Kidney (tissue), 14 donors: ENCODE data around the gene CCNG2. TPM values are rescaled to one million over a fixed set of nuclear protein-coding genes. Genes with fewer than 3 reads are reported as not detected.

Source experiments
- DNase-seq, 5 donors: peaks; one replicate each; pipeline ENCODE4 v3.0.0-alpha.2; 2013 to 2020
- FAIRE-seq: peaks from 2 replicates; lab custom pipeline; 2012; peaks lifted over from hg19 to GRCh38; lab: Jason Lieb, UNC
- H3K27ac ChIP-seq, 2 donors: one replicate each; pipeline ENCODE4 v1.7.0; 2013; ENCODE audit warnings: low read depth in 2 of 2, low read length in 2 of 2, inconsistent platforms in 1 of 2
- H3K27me3 ChIP-seq: one replicate; pipeline ENCODE4 v1.7.1; 2013; ENCODE audit warnings: low read length, inconsistent platforms; ENCODE audit not compliant: control insufficient read depth, insufficient read depth
- H3K36me3 ChIP-seq, 3 donors: one replicate each; pipeline versions ENCODE4 v1.7.0 to v1.7.1; 2013; ENCODE audit warnings: low read length in 3 of 3, control low read depth in 1 of 3, inconsistent platforms in 1 of 3; ENCODE audit not compliant: insufficient read depth in 3 of 3, control insufficient read depth in 2 of 3
- H3K4me1 ChIP-seq, 3 donors: one replicate each; pipeline versions ENCODE4 v1.7.0 to v1.7.1; 2013; ENCODE audit warnings: low read length in 3 of 3, inconsistent platforms in 1 of 3, low read depth in 1 of 3; ENCODE audit not compliant: control insufficient read depth in 2 of 3, insufficient read depth in 2 of 3
- H3K4me3 ChIP-seq, 3 donors: one replicate each; pipeline versions ENCODE4 v1.7.0 to v1.8.1; 2013; ENCODE audit warnings: low read length in 3 of 3, control low read depth in 1 of 3, inconsistent platforms in 1 of 3
- H3K9ac ChIP-seq, 3 donors: one replicate each; pipeline versions ENCODE4 v1.7.0 to v1.7.1; 2013; ENCODE audit warnings: low read length in 3 of 3, control low read depth in 1 of 3, inconsistent platforms in 1 of 3
- H3K9me3 ChIP-seq, 3 donors: one replicate each; pipeline versions ENCODE4 v1.7.0 to v1.7.1; 2013; ENCODE audit warnings: low read length in 3 of 3, control low read depth in 1 of 3, inconsistent platforms in 1 of 3; ENCODE audit not compliant: control insufficient read depth in 2 of 3, insufficient read depth in 1 of 3
- CTCF ChIP-seq: IDR thresholded peaks from 3 replicates; pipeline ENCODE4 v1.5.1; 2012; ENCODE audit warnings: mild to moderate bottlenecking, moderate library complexity, borderline replicate concordance; ENCODE audit not compliant: insufficient read depth; ENCODE audit errors: extremely low read depth
- intact Hi-C: fragments of 100-400 bp; cut with DNase I; formaldehyde crosslinking; loops from one replicate; pipeline ENCODE4 v1.11.1; 2022
- polyA plus RNA-seq: library from polyadenylated mRNA; stranded (reverse); fragments of 350-450 nt; fragmentation: Illumina TruSeq; extraction: RNeasy Lipid Tissue Mini Kit (QIAGEN cat#74804); gene quantifications from one replicate; pipeline ENCODE4 v1.2.3, GENCODE V29; 2014; ENCODE audit warnings: low read depth, low replicate concordance; ENCODE audit not compliant: insufficient read depth
- total RNA-seq: library from RNA; stranded (reverse); fragmentation: NEBNext Ultra II Directional; extraction: Animal tissue kit (Norgen Biotek cat#: 25700); gene quantifications from one replicate; pipeline ENCODE4 v1.2.1, GENCODE V29; 2021
- donor health status: control.
- donor health status: control.
- donor health status: control.
- donor health status: control.
- donor health status: control.
- donor health status: DM: yes; HTN: yes; CAD: no.
- donor health status: Normal renal cell carcinoma (clear cell type).

The CCNG2 gene
- total and polyA plus RNA-seq, 2 donors from 2014 or later: 26.4 to 75.8 TPM

DNA sequence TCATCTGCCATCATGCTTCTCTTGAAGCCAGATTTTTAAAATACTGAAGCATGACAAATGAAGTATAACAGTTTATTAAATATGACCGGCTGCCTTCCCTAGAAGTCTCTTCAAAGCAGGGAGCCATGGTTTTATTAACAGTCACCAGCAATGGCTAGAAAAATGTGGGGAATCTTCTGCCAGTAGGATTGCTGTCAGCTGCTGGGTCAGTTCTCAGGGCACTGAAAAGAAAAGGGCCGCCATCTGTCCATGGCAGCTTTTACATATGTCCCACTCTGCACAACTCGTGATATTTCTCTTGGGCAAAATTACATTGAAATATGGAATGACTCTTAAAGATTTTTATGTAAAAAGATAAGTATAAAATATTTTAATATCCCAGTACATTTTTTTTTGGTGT lies 2.8 kb downstream of the CCNG2 start:
- intact Hi-C loops: no loop called here
- FAIRE-seq (no peak), DNase-seq (peak in 1 of 5 donors; percentile 44)
- H3K9me3 ChIP-seq: no peaks in the 10 kb centered on the region
- H3K27me3 ChIP-seq: no peaks in the 10 kb centered on the region
- no peak for TF ChIP-seq CTCF
- peaks cover 4 to 11% (median 4%) of the 10 kb centered on the region in 3 donors for H3K4me1 ChIP-seq
- peak overlapping the region in 1 of 3 donors; percentile 93 for H3K4me3 ChIP-seq
- no peak overlapping the region for H3K27ac ChIP-seq
- no peak overlapping the region for H3K9ac ChIP-seq
- peaks cover 8 to 27% (median 11%) of the 10 kb centered on the region in 3 donors for H3K36me3 ChIP-seq

DNA sequence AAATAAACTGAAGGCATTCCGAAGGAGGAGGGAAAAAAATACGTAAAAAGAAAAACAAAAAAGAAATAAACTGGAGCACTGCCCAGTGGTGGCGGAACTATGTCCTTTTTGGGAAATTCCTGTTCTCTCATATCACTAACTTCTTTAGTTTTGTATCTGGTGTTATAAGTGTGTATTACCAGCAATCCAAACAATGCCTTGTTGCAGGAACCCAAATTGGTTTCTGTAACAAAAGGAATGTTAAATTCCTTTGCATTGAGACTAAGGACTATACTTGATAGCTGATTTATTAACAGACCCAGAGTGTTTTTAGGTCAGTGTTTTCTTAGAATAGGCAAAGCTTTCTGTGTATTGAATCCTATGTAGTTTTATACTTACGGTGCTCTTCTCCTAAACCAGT lies 6.6 kb downstream of the CCNG2 start:
- Histone ChIP-seq H3K36me3 (peaks cover 12 to 52% (median 17%) of the 10 kb centered on the region in 3 donors), H3K4me3 (no peak overlapping the region), H3K9me3 (no peaks in the 10 kb centered on the region), H3K9ac (no peak overlapping the region), H3K27me3 (no peaks in the 10 kb centered on the region), H3K27ac (no peak overlapping the region), H3K4me1 (peaks cover 0 to 9% (median 0%) of the 10 kb centered on the region in 3 donors)
- DNase-seq: no peak
- no peak for TF ChIP-seq CTCF
- intact Hi-C loops: no loop called here
- no peak for FAIRE-seq

DNA sequence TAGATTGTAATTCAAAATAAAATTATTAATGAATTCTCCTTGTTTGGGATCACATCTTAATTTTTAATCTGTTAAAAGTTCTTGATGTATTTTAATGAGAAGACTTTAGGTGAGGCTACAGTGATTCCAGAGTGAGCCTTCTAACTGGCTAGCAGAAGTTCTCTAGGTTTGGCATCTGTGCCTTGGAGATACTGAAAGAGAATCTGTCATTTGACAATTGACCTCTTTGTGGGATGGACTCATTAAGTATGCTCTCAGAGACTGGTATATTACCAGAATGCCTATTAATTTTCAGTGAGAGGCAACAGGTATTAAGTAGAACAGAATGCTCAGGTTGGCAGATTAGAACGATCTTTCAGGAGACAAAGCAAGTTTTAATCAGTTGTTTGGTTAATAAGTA lies 10.2 kb downstream of the CCNG2 start:
- intact Hi-C loops: no loop called here

More for the DNA sequence above, 10.2 kb downstream of the CCNG2 start:
- no peak for TF ChIP-seq CTCF
- no peak overlapping the region for H3K4me3 ChIP-seq
- H3K9ac ChIP-seq: no peak overlapping the region
- H3K4me1 ChIP-seq: peaks cover 0 to 9% (median 0%) of the 10 kb centered on the region in 3 donors
- FAIRE-seq: no peak
- H3K36me3 ChIP-seq: peaks cover 10 to 53% (median 15%) of the 10 kb centered on the region in 3 donors
- H3K27ac ChIP-seq: no peak overlapping the region
- DNase-seq: no peak
- H3K27me3 ChIP-seq: no peaks in the 10 kb centered on the region
- H3K9me3 ChIP-seq: no peaks in the 10 kb centered on the region
